Smooth muscle cell (in vitro differentiated cells): ENCODE measurements around the gene PRDM5. TPM values are rescaled to one million over a fixed set of nuclear protein-coding genes. Genes with fewer than 3 reads are reported as not detected.
A peak's percentile ranks its signal among the peaks of the same experiment; 100 is the strongest.

Source experiments
- DNase-seq: peaks from one replicate; lab custom pipeline; 2025; ENCODE audit not compliant: unreplicated experiment; lab: John Stamatoyannopoulos, UW
- H2AFZ ChIP-seq: fragments of 200-600 bp; sonication (generic); 2 replicates; pipeline ENCODE4 v1.6.0; 2016; ENCODE audit warnings: antibody characterized with exemption, low read depth, mild to moderate bottlenecking
- H3F3A ChIP-seq: fragments of 200-600 bp; sonication (generic); 2 replicates; pipeline ENCODE4 v1.6.0; 2017; ENCODE audit warnings: antibody characterized with exemption, low read depth
- H3K27ac ChIP-seq: fragments of 200-600 bp; sonication (generic); 2 replicates; pipeline ENCODE4 v1.5.1; 2016; ENCODE audit warnings: low read depth, mild to moderate bottlenecking
- H3K27me3 ChIP-seq: fragments of 200-600 bp; sonication (generic); 2 replicates; pipeline ENCODE4 v1.6.1; 2016; ENCODE audit warnings: low read depth, mild to moderate bottlenecking
- H3K36me3 ChIP-seq: fragments of 200-600 bp; sonication (generic); 2 replicates; pipeline ENCODE4 v1.5.1; 2016; ENCODE audit warnings: low read depth
- H3K4me1 ChIP-seq: fragments of 200-600 bp; sonication (generic); 2 replicates; pipeline ENCODE4 v1.5.1; 2016; ENCODE audit warnings: low read depth
- H3K4me2 ChIP-seq: fragments of 200-600 bp; sonication (generic); 2 replicates; pipeline ENCODE4 v1.6.0; 2016; ENCODE audit warnings: mild to moderate bottlenecking
- H3K4me3 ChIP-seq: fragments of 200-600 bp; sonication (generic); 2 replicates; pipeline ENCODE4 v1.5.1; 2016; ENCODE audit warnings: mild to moderate bottlenecking
- H3K79me2 ChIP-seq: fragments of 200-600 bp; sonication (generic); 2 replicates; pipeline ENCODE4 v1.6.0; 2016; ENCODE audit warnings: low read depth, mild to moderate bottlenecking
- H3K9ac ChIP-seq: fragments of 200-600 bp; sonication (generic); 2 replicates; pipeline ENCODE4 v1.6.0; 2016; ENCODE audit warnings: low read depth
- H3K9me3 ChIP-seq: fragments of 200-600 bp; sonication (generic); replicated peaks from 2 replicates; pipeline ENCODE4 v1.5.1; 2016; ENCODE audit warnings: low read depth
- H4K20me1 ChIP-seq: fragments of 200-600 bp; sonication (generic); 2 replicates; pipeline ENCODE4 v1.6.0; 2016; ENCODE audit warnings: low read depth
- CTCF ChIP-seq: fragments of 200-600 bp; sonication (generic); IDR thresholded peaks from 2 replicates; pipeline ENCODE4 v1.5.1; 2017; ENCODE audit warnings: borderline replicate concordance, mild to moderate bottlenecking, antibody characterized with exemption; ENCODE audit not compliant: insufficient read depth, poor library complexity, severe bottlenecking
- WGBS: methylation state at CpG from one replicate; pipeline ENCODE4 v1.1.7; 2016; ENCODE audit warnings: low lambda C conversion rate; 5-methylcytosine and 5-hydroxymethylcytosine counted together
- polyA plus RNA-seq: library from polyadenylated mRNA; unstranded; fragments of >200 nt; fragmentation: Nextera tagmentation; extraction: Ambion mirVana; gene quantifications from 2 replicates; pipeline ENCODE4 v1.2.1, GENCODE V29; 2016
- total RNA-seq: library from RNA; depleted of rRNA; stranded (reverse); fragments of >200 nt; gene quantifications from 2 replicates; pipeline ENCODE4 v1.2.3, GENCODE V29; 2014

Gene PRDM5
- total and polyA plus RNA-seq, 2 experiments from 2014 or later = 3.3 to 8.6 TPM

- no peak for DNase-seq
- Histone ChIP-seq H3F3A (no peaks in the 10 kb centered on the region), H3K4me3 (no peak overlapping the region), H3K4me1 (no peaks in the 10 kb centered on the region), H3K27me3 (no peaks in the 10 kb centered on the region), H3K4me2 (no peak overlapping the region), H3K79me2 (no peaks in the 10 kb centered on the region), H2AFZ (no peak overlapping the region), H4K20me1 (no peaks in the 10 kb centered on the region), H3K36me3 (no peaks in the 10 kb centered on the region), H3K9me3 (no peaks in the 10 kb centered on the region), H3K9ac (no peak overlapping the region), H3K27ac (no peak overlapping the region)
- TF ChIP-seq CTCF = no peak
- 94% methylated on average over 2 of the region's 2 CpGs for WGBS
These were observed 107.2 kb downstream of the PRDM5 start for GRCh38 chr4:120815361-120815760.

GRCh38 chr4:120814886-120815285 lies 107.6 kb downstream of the PRDM5 start:
- Histone ChIP-seq H3K27me3 (no peaks in the 10 kb centered on the region), H3K4me1 (no peaks in the 10 kb centered on the region), H3F3A (no peaks in the 10 kb centered on the region), H3K9ac (no peak overlapping the region), H3K4me2 (no peak overlapping the region), H4K20me1 (no peaks in the 10 kb centered on the region), H3K27ac (no peak overlapping the region), H2AFZ (no peak overlapping the region), H3K4me3 (no peak overlapping the region), H3K79me2 (no peaks in the 10 kb centered on the region), H3K36me3 (no peaks in the 10 kb centered on the region), H3K9me3 (no peaks in the 10 kb centered on the region)
- WGBS = 96% methylated on average over 2 of the region's 2 CpGs
- no peak for DNase-seq
- TF ChIP-seq CTCF = no peak

- Histone ChIP-seq H3K27me3 (no peaks in the 10 kb centered on the region), H3K4me2 (no peak overlapping the region), H3K9me3 (no peaks in the 10 kb centered on the region), H3K27ac (no peak overlapping the region), H3K79me2 (no peaks in the 10 kb centered on the region), H3F3A (no peaks in the 10 kb centered on the region), H3K9ac (no peak overlapping the region), H3K36me3 (no peaks in the 10 kb centered on the region), H2AFZ (no peak overlapping the region), H4K20me1 (no peaks in the 10 kb centered on the region), H3K4me1 (no peaks in the 10 kb centered on the region), H3K4me3 (no peak overlapping the region)
- WGBS = 96% methylated on average over 2 of the region's 2 CpGs
- no peak for TF ChIP-seq CTCF
- no peak for DNase-seq
These were observed 110.3 kb downstream of the PRDM5 start for GRCh38 chr4:120812216-120812615.

GRCh38 chr4:120809518-120809917 lies 113.0 kb downstream of the PRDM5 start:
- peak; percentile 7 for TF ChIP-seq CTCF
- Histone ChIP-seq H4K20me1 (no peaks in the 10 kb centered on the region), H3K4me3 (no peak overlapping the region), H3F3A (no peaks in the 10 kb centered on the region), H3K9ac (no peak overlapping the region), H3K79me2 (no peaks in the 10 kb centered on the region), H3K27me3 (no peaks in the 10 kb centered on the region), H3K27ac (no peak overlapping the region), H3K4me1 (no peaks in the 10 kb centered on the region), H3K4me2 (no peak overlapping the region), H3K9me3 (no peaks in the 10 kb centered on the region), H3K36me3 (no peaks in the 10 kb centered on the region), H2AFZ (no peak overlapping the region)
- WGBS = 94% methylated on average over 1 of the region's 1 CpG
- DNase-seq = no peak
